ENCODE measurements around the gene MS4A18.

Gene MS4A18

GRCh38 chr11:60768202-60768601, 43.7 kb downstream of the MS4A18 start:
- DNase-seq, result no peak

- DNase-seq, result no peak
Observed at GRCh38 chr11:60769273-60769672, 44.8 kb downstream of the MS4A18 start.

- no peak for DNase-seq
Observed at GRCh38 chr11:60769811-60770210, 45.3 kb downstream of the MS4A18 start.

- no peak for DNase-seq
Observed at GRCh38 chr11:60771146-60771545, 46.6 kb downstream of the MS4A18 start.

DNA sequence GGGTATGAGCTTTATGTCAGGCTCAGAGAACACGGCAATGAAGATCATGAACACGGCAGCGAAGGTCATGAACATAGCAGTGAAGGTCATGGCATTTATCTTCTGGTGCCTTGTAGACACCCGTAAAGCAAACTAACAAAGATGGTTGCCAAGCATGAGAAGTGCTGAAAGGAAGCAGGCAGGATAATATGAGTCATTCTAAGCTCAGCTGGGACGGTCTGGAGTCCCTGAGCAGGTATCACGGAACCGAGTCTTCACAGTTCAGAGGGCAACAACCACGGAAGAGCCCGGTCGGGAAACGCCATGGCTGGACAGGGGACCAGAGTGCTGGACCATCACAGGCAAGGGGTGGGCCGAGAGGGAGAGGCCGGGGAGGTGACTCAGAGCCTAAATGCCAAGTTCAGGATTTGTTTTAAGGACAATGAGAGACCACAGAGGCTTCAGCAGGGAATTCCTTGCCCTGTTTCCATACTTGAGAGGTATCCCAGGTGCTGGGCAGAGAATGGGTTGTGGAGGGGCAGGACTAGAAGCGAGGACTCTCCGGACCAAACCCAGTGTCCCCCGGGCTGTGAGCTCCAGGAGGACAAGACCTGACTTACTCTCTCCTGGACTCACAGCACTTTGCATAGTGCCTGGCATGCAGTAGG, 47.5 kb downstream of the MS4A18 start:
- no peak for DNase-seq

GRCh38 chr11:60772666-60773065, 48.1 kb downstream of the MS4A18 start:
- DNase-seq, result no peak

- no peak for DNase-seq
Observed at GRCh38 chr11:60774726-60775125, 50.2 kb downstream of the MS4A18 start.

DNA sequence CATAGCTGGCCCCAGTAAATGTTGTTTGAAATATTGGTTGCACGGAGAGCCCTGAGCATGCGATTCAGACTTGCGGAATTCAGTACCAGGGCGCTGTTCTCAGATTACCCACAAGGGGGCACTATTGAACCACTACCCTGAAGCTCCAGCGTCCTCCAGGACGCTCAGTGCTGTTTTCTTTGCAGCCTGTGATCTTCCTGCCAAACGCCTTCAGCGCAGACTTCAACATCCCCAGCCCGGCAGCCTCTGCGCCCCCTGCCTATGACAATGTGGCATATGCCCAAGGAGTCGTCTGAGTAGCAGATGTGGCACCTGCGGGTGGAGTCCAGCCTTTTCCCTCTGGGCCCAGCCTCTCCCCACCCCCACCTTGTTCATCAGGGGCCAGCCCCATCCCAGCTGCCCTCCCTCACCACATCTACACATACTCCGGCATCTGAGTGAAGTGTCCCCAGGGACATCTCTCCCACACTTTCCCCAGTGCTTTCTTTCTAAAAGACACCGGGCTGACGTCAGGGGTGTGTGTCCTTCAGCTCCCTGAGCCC, 51.0 kb downstream of the MS4A18 start:
- DNase-seq, result peak; percentile 85

- DNase-seq, result no peak
Observed at GRCh38 chr11:60776167-60776566, 51.6 kb downstream of the MS4A18 start.

GRCh38 chr11:60777106-60777505, 52.6 kb downstream of the MS4A18 start:
- DNase-seq, result no peak

DNA sequence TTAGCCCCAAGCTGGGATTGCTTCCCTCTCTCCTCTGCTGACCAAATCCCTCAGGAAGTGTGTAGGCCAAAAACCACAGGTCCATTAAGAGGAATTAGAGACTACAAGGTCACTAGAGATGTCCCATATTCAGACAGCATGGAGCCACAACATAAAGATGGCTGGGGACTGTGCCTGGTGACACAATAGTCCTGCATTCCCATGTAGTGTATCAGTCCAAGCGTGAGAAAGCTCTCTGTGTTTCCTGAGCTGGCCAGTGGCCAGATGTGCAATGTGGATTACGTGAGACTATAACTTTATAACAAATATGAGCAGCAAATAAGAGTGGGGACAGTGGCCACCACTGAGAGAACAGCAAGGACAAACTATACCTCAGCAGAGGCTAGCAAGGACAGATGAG, 53.1 kb downstream of the MS4A18 start:
- peak; percentile 70 for DNase-seq

GRCh38 chr11:60780065-60780464, 55.5 kb downstream of the MS4A18 start:
- no peak for DNase-seq

DNA sequence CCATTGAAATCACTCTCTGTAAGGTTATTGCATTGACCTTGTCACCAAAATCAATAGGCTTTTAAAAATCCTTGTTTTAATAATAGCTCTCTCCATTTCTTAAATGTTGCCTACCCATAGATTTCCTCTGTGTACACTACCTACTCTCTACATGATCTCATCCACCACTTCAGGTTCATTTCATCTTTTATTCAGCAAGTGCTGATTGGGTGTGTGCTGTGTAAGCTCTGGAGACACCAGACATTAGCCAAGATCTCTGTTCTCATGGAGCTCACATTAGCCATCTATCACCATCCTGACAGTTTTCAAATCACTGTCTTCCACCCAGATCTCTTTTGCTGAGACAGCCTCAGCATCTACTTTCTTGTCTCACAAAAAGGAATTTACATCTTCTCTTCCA, 56.3 kb downstream of the MS4A18 start:
- no peak for DNase-seq

DNA sequence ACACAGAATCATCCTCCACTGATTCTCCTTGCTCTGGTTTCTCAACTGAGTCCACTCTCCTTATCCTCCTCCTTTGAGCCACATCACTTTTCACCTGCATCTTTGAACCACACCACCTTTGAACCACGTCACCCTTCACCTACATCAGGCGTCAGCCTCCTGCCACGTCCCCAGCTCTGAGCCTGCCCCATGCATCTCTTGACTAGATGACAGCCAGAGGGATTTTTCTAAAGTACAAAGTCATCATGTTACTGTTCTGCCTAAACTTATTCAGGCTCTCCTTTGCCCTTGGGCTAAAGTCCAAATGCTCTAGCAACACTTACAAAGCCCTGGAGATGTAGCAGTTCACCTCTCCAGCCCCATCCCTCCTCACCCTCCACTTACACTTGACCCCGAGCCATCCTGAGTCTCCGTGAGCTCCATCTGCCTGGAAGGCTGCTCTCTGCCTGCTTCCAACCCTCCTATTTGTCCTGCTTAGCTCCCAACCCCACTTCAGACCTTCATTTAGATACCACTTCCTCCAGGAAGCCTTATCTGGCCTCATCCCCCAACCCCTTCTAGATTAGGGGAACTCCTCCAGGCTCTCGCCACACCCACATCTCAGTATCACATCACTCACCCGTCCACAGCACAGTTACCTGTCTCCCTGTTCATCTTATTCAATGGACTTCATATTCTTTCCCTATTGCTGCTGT, 56.9 kb downstream of the MS4A18 start:
- no peak for DNase-seq

GRCh38 chr11:60781981-60782316, 57.4 kb downstream of the MS4A18 start:
- no peak for DNase-seq

- DNase-seq, result no peak
Observed at GRCh38 chr11:60782393-60783140, 58.0 kb downstream of the MS4A18 start.

- DNase-seq, result no peak
Observed at GRCh38 chr11:60783141-60783484, 58.6 kb downstream of the MS4A18 start.

DNA sequence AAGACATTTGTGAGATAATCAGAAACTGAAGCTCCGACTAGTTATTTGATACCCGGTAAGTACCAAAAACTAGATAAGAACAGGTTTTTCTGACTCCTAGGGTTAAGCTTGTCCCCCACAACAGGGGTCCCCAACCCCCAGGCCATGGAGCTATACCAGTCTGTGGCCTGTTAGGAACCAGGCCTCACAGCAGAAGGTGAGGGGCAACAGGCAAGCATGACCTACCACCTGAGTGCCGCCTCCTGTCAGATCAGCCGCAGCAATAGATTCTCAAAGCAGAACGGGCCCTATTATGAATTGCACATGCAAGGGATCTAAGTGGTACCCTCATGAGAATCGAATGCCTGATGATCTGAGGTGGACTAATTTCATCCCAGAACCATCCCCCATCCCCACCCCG, 59.4 kb downstream of the MS4A18 start:
- no peak for DNase-seq

GRCh38 chr11:60785136-60785535, 60.6 kb downstream of the MS4A18 start, which contains the start of gene MS4A10:
Gene MS4A10, plus strand, starts transcription at chr11:60785333. Its CDS starts 5,003 bp downstream, at chr11:60790336.
- no peak for DNase-seq

GRCh38 chr11:60785806-60786361, 61.4 kb downstream of the MS4A18 start:
- DNase-seq, result peak; percentile 34

DNA sequence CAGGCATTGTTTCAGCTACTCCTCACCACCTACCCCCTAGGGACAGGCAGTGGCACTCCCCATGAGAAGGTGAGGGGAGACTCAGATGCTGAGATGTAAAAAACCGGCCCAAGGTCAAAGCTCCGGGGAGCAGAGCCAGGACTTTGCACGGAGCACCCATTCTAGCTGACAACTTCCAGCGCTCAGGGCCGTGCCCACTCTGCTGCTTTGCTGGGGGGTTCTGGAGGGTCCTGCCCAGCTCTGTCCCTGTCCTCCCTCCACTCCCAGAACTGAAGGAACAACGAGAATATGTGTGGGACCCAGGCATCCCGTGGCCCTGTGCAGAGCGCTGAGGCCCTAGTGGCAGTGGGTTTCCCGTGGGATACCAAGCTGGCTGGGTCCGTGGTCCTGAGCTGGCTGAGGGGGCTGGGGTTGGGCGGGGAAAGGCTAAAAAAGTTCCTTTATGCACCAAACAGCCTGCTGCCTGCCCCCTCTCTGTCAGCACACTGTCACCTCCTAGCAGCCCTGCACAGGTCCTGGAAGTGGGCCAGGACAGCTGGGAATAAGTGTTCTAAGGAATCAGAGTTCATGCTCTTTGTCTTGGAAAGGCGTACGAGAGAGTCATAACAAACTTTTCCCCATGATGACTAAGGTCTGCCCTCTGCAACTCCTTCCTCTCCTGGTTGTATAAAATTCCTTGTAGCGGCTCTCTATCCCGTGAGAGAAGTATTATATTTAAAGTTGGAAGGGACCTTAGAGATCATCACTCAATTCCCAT, 62.5 kb downstream of the MS4A18 start:
- DNase-seq, result peak; percentile 64

GRCh38 chr11:60788401-60789125, 64.0 kb downstream of the MS4A18 start:
- DNase-seq, result no peak
